Glutamatergic neuron (in vitro differentiated cells): Measurements from ENCODE around the gene FANCG. TPM values are rescaled to one million over a fixed set of nuclear protein-coding genes. Genes with fewer than 3 reads are reported as not detected.

ENCODE experiments used
- DNase-seq: peaks from one replicate; pipeline ENCODE4 v3.0.0; 2022
- H3K27ac Mint-ChIP-seq: one replicate; pipeline ENCODE4 v1.8.0; 2020; ENCODE audit warnings: mild to moderate bottlenecking, mixed read lengths, inconsistent platforms; ENCODE audit not compliant: unreplicated experiment
- H3K27me3 Mint-ChIP-seq: one replicate; pipeline ENCODE4 v1.8.0; 2020; ENCODE audit warnings: mild to moderate bottlenecking, moderate library complexity, mixed read lengths, inconsistent platforms; ENCODE audit not compliant: unreplicated experiment
- H3K36me3 Mint-ChIP-seq: one replicate; pipeline ENCODE4 v1.8.0; 2020; ENCODE audit warnings: mild to moderate bottlenecking, mixed read lengths, inconsistent platforms; ENCODE audit not compliant: unreplicated experiment
- H3K4me1 Mint-ChIP-seq: one replicate; pipeline ENCODE4 v1.8.0; 2020; ENCODE audit warnings: mild to moderate bottlenecking, low read depth, mixed read lengths, inconsistent platforms; ENCODE audit not compliant: unreplicated experiment
- H3K4me3 Mint-ChIP-seq: one replicate; pipeline ENCODE4 v1.8.0; 2020; ENCODE audit warnings: mild to moderate bottlenecking, mixed read lengths, inconsistent platforms; ENCODE audit not compliant: unreplicated experiment
- H3K9me3 Mint-ChIP-seq: one replicate; pipeline ENCODE4 v1.8.0; 2020; ENCODE audit warnings: mild to moderate bottlenecking, moderate library complexity, mixed read lengths, inconsistent platforms; ENCODE audit not compliant: unreplicated experiment
- total RNA-seq: library from RNA; stranded (reverse); fragmentation: NEBNext Ultra II Directional; extraction: Animal tissue kit (Norgen Biotek cat#: 25700); gene quantifications from one replicate; pipeline ENCODE4 v1.2.1, GENCODE V29; 2021; ENCODE audit not compliant: unreplicated experiment
- TF ChIP-seq, protein P1 (sequence below): fragments of 200-600 bp; sonication (generic); IDR thresholded peaks from one replicate; pipeline ENCODE4 v1.5.0; 2021; ENCODE audit not compliant: partially characterized antibody, unreplicated experiment

FANCG gene
- total RNA-seq, 1 donor from 2014 or later: 49.0 TPM

DNA sequence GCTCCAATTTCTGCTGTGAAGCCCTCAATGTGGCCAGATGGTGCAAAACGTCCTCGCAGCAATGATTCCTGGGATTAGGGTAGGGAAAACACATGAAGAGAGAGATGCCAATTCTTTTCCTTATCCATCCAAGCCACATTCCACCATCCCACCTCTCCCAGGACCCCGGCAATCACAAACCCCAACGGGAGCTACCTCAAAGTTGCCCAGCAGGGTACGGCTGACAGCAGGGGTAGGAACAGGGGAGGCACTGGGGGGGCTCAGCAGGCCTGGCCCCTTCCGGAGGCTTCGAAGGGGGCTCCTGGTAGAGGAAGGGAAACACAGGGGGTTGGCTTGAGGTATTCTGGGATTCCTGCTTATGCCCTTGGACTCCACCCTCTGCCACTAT, 26.6 kb upstream of the FANCG start:
- Mint-ChIP-seq H3K36me3 (no peaks in the 10 kb centered on the region), H3K4me1 (peaks cover 28% of the 10 kb centered on the region), H3K4me3 (no peak overlapping the region), H3K27me3 (peaks cover 8% of the 10 kb centered on the region), H3K27ac (no peak overlapping the region), H3K9me3 (peaks cover 14% of the 10 kb centered on the region)
- DNase-seq: no peak
- TF ChIP-seq, protein P1, sequence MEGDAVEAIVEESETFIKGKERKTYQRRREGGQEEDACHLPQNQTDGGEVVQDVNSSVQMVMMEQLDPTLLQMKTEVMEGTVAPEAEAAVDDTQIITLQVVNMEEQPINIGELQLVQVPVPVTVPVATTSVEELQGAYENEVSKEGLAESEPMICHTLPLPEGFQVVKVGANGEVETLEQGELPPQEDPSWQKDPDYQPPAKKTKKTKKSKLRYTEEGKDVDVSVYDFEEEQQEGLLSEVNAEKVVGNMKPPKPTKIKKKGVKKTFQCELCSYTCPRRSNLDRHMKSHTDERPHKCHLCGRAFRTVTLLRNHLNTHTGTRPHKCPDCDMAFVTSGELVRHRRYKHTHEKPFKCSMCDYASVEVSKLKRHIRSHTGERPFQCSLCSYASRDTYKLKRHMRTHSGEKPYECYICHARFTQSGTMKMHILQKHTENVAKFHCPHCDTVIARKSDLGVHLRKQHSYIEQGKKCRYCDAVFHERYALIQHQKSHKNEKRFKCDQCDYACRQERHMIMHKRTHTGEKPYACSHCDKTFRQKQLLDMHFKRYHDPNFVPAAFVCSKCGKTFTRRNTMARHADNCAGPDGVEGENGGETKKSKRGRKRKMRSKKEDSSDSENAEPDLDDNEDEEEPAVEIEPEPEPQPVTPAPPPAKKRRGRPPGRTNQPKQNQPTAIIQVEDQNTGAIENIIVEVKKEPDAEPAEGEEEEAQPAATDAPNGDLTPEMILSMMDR: no peak

DNA sequence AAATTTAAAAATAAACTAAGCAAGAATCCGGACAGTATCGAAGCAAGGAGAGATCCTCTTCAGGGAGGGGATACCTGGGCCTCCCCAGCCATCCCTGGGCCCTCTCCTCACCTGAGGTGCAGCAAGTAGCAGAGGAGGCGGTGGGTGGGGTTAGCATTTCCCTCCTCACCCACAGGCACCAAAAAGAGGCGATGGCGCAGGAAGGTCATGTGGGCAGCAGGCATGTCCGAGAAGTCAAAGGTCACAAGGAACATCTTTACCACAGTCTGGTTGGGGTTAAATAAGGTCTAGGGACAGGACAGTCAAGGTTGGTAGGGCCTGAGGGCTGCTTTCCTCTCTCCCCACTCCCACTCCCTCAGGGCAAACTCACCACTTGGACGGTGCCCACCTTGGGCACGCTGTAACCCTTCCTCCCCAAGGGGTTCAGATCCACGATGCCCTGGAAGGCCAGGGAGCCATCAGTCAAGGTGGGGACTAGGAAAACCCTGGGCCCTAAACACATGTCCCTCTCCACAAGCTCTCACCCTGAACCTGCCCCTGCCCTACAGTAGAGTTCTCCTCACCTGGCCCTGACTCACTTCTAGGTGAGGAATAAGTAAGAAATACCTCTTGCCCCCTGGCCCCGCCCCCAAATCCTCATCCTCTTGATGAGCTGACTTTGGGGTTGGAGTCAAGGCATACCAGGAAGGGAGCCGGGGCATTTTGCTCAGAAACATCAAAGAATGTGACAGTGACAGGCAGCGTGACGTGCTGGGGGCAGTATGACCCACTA, 26.0 kb upstream of the FANCG start:
- Mint-ChIP-seq H3K27me3 (peaks cover 8% of the 10 kb centered on the region), H3K27ac (no peak overlapping the region), H3K4me3 (no peak overlapping the region), H3K36me3 (no peaks in the 10 kb centered on the region), H3K4me1 (peaks cover 28% of the 10 kb centered on the region), H3K9me3 (peaks cover 14% of the 10 kb centered on the region)
- TF ChIP-seq, protein P1: no peak
- no peak for DNase-seq

DNA sequence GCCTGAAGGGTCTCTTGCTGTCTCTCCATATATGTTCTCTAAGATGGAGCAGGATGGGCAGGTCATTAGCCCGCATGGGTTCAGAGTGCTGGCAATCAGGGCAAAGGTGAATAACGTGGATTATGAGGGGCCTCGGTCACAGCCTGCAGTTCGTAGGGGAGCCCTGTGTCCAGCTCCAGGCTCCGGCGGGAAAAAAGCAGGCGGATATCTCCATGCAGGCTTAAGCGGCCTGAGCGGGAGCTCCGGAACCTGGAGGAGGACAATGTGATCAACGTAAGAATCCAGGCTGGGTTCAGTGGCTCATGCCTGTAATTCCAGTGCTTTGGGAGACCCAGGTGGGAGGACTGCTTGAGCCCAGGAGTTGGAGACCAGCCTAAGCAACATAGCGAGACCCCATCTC, 25.4 kb upstream of the FANCG start:
- DNase-seq: no peak
- Mint-ChIP-seq H3K27me3 (peaks cover 8% of the 10 kb centered on the region), H3K27ac (peak overlapping the region; percentile 22), H3K4me3 (peak overlapping the region; percentile 7), H3K9me3 (peaks cover 13% of the 10 kb centered on the region), H3K4me1 (peaks cover 25% of the 10 kb centered on the region), H3K36me3 (no peaks in the 10 kb centered on the region)
- TF ChIP-seq, protein P1: no peak

DNA sequence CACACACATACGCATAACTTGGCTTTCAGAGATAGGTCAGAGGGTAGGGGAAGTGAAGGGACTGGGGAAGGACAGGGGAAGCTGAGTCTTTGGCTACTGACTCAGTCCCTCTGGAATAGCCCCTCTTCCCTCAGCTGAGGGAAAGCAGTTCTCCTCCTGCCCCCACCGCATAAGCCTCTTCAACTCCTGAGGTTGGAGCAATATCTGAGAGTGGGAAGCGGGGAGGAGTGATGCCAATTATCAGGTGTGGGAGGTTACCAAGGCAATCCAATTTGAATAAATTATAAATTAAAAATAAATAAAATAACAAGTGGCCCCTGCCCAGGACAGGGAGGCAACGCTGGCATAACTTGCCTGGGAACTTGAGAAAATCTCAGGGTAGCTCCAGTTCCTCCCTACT, 24.8 kb upstream of the FANCG start:
- no peak overlapping the region for H3K4me3 Mint-ChIP-seq
- DNase-seq: no peak
- H3K36me3 Mint-ChIP-seq: no peaks in the 10 kb centered on the region
- peaks cover 23% of the 10 kb centered on the region for H3K4me1 Mint-ChIP-seq
- H3K9me3 Mint-ChIP-seq: peaks cover 12% of the 10 kb centered on the region
- H3K27me3 Mint-ChIP-seq: peaks cover 8% of the 10 kb centered on the region
- no peak overlapping the region for H3K27ac Mint-ChIP-seq
- TF ChIP-seq, protein P1: no peak

DNA sequence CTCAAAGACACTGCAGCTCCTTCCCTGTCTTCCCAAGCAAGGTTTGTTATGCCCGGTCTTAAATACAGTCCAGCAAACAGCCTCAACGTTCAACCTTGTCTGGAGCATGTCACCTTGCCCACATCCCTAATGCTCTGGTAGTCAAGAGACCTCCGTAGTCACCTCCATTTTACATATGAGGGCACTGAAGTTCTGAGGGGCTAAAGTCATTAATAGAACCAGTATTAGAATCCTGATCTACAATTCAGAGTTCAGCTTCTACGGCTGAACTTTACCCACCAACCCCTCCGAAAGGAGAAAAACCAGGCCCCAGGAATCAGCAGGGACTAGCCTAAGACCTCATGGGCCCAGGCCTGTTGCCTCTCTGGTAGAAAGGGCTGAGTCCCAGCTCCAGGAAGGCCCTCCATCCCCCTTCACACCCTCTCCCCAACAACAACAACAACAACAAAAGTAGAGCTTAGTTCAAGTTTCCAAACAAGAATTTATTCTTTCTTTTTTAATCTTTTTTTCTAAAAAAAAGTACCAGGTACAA, 24.0 kb upstream of the FANCG start:
- H3K27me3 Mint-ChIP-seq: peaks cover 8% of the 10 kb centered on the region
- H3K27ac Mint-ChIP-seq: peak overlapping the region; percentile 86
- H3K9me3 Mint-ChIP-seq: peaks cover 12% of the 10 kb centered on the region
- H3K36me3 Mint-ChIP-seq: no peaks in the 10 kb centered on the region
- H3K4me3 Mint-ChIP-seq: peak overlapping the region; percentile 96
- TF ChIP-seq, protein P1: no peak
- H3K4me1 Mint-ChIP-seq: peaks cover 22% of the 10 kb centered on the region
- no peak for DNase-seq
